Tibial nerve (tissue), 3 donors: ENCODE data around the gene CCDC9.

Experiments used
- CTCF ChIP-seq, 5 experiments: fragments of 200-600 bp in 3 of 5; fragments of 450-650 bp in 2 of 5; sonication (generic) in 3 of 5; IDR thresholded peaks; one replicate each; pipeline ENCODE4 v1.5.1; 2016 to 2019; ENCODE audit warnings: antibody characterized with exemption in 5 of 5, mild to moderate bottlenecking in 3 of 5, moderate library complexity in 2 of 5
- POLR2A ChIP-seq, 2 donors: fragments of 450-650 bp; IDR thresholded peaks; one replicate each; pipeline ENCODE4 v1.6.1; 2017; ENCODE audit warnings: antibody characterized with exemption in 2 of 2, mild to moderate bottlenecking in 2 of 2, moderate library complexity in 2 of 2

- TF ChIP-seq CTCF (IDR thresholded peaks at IDR 0.05) (no peak), POLR2A (IDR thresholded peaks at IDR 0.05) (no peak)
Observed at GRCh38 chr19:47269596-47269995, 13.3 kb downstream of the CCDC9 start.
